Measurements from ENCODE around the gene CCNF.

CCNF gene

DNA sequence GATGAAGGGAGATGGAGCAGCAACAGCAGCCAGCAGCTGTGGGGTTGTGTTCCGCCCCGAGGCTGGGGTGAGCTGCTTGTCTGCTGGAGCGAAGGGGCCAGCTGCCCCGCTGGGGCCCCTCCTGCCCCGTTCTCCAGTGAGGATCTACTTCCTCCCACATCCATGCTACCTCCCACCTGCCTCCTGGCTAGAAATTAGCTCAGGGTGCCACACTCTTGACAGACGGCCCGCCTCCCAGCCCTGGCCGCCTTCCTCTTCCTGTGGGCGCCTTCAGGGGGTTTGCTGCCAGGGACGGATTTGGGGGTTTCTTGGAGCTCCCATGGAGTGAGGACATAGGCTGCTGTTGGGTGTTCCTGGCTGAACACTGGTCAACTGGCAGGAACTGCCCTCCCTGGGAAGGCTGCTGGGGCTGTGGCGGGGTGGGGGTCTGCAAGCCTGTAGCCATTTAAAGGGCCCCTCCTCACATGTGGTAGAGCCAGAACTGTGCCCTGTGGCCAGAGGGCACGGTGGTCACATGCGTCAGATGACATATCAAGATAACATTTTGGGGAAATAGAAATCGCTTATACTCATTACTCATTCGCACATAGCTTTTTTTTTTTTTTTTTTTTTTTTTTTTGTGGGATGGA is 58.8 kb downstream of the CCNF start:
- no peak for DNase-seq

DNA sequence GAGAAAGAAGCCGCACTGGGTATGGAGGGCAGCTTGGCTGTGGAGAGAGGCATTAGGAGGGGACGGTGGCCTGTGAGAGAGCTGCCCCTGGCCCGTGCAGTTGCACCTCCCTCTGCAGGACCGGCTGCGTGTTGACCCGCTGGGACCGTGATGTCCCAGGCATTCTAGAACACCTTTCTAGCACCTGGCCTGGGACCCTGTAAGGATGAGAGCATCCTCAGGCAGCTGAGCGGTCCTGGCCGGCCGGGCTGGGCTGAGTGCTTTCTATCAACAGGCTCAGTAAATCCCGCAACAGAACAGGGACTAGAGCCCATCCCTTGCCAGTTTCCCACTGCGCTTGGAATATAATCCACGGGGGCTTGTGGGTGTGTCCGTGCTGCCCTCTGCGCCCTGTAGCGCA is 60.3 kb downstream of the CCNF start:
- DNase-seq = no peak

DNA sequence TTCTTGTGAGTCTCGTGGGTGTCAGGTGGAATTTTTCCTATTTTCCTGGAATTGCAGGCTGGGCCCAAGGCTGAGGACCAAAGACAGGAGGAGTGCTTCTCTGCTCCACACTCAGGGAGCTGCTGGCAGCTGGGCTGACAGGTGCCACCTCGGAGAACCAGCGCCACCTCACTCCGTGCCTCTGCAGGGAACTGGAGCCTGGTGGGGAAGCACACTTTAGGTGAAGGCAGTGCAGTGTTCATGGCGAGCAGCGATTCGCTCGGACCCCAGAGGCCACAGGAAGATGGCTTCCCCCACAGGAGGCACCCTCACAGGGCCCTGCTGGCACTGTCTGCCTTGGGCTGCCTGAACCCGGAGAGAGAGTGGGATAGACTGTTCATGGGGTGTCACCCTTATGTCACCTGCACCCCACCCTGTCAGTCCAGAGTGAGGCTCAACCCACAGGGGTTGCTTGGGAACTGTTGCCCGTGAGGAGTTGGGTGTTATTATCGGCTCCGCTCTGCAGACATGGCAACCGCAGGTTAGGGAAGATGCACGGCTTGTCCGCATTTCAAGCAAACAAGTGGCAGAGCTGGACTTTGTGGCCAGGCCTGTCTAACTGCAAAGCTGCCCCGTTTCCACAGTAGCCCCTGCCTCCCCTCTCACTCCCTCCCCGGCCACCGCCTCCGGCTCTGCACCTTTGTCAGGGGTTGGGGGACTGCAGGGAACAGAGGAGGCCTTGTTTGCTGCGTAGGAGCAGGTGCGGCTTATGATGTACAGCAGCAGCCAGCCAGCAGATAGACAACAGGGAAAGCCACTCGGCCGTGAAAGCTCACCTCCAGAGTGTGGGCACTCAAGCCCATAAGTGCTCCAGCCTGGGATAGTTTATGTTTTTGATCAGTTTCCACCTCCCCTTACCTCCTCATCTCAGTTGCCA is 61.2 kb downstream of the CCNF start:
- DNase-seq = no peak

GRCh38 chr16:2492292-2492691 is 63.0 kb downstream of the CCNF start:
- DNase-seq = no peak

- DNase-seq = no peak
Observed at GRCh38 chr16:2493605-2494004, 64.4 kb downstream of the CCNF start.

- DNase-seq = no peak
Observed at GRCh38 chr16:2494616-2495015, 65.4 kb downstream of the CCNF start.

DNA sequence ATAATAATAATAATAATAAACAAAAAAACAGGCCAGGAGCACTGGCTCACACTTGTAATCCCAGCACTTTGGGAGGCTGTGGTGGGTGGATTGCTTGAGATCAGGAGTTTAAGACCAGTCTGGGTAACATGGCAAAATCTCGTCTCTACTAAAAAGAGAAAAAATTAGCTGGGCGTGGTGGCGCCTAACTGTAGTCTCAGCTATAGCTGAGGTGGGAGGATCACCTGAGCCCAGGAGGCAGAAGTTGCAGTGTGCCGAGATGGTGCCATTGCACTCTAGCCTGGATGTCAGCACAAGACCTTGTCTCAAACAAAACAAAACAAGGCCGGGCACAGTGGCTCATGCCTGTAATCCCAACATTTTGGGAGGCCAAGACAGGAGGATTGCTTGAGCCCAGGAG is 65.8 kb downstream of the CCNF start:
- no peak for DNase-seq

- no peak for DNase-seq
Observed at GRCh38 chr16:2496223-2497115, 67.2 kb downstream of the CCNF start.

DNA sequence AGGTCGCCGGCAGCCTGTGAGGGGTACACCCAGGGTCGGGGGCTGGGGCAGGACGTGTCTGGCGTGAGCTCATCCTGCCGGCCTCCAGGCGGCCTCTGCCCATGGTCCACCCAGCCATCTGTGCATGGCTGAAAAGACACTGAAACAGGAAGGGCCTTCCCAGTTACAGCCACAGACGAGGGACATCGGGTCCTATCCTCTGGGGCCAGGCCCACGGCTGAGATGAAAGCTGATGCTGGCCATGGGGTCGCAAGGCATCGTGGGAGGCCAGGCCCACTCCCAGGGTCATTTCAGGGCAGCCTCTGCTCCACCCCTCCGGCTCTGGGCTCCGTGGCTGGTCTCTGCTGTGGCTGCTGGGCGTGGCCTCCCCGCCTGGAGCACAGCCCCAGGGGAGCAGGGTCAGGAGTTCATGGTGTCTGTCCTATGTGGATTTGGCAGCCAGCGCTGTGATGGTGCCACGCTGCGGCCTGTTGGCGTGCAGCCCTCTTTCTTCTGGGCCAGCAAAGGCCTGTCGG is 67.9 kb downstream of the CCNF start:
- no peak for DNase-seq

DNA sequence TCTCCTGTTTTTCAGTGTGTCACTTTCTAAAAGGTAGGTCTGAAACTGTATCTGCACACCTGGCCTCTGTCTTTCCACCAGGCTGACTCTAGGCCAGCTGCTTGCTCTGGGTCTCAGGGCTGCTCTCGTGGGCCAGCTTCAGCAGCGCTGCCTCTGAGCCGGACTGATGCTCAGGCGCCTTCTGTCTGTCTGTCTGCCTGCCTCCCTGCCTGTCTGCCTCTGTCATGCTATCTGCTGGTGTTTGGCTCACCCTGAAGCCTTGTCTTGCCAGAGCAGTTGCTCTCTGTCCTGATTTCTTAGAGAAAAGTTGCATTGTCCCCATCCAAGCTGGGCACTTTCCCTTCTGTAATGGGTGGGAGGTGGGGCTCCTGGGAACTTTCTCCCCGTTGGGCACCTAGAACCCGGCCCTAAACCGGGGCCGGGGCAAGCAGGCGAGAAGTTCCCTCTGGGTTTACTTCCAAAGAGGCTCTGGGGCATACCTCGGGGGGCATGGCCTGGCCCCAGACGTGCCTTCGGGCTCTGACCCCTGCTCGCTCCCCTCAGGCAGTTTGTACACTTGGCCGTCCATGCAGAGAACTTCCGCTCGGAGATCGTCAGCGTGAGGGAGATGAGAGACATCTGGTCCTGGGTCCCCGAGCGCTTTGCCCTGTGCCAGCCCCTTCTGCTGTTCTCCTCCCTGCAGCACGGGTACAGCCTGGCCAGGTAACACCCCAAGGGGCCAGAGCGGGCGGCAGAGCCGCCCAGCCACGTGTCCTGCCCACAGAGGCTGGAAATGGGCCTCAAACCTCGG is 68.6 kb downstream of the CCNF start:
- no peak for DNase-seq

GRCh38 chr16:2498531-2499253 is 69.4 kb downstream of the CCNF start:
- no peak for DNase-seq

- no peak for DNase-seq
Observed at GRCh38 chr16:2499454-2499853, 70.2 kb downstream of the CCNF start.

- no peak for DNase-seq
Observed at GRCh38 chr16:2499890-2500429, 70.7 kb downstream of the CCNF start.

DNA sequence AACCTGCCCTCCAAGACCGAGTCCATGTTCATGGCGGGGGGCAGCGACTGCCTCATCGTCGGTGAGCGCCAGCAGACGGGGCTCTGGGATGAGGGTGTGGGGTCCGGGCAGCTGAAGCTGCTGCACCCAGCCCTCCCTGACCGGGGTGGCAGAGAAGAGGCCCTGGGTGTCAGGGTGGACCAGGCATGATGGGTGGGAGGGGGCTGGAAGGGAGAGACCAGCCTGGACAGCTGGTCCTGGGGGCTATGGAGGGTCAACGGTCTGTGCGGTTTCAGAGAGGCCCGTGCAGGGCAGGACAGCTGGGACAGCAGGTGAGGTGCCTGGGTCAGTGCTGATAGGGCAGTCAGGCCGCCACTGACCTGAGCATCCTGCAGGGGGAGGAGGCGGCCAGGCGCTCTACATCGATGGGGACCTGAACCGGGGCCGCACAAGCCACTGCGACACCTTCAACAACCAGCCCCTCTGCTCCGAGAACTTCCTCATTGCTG is 71.2 kb downstream of the CCNF start:
- no peak for DNase-seq

DNA sequence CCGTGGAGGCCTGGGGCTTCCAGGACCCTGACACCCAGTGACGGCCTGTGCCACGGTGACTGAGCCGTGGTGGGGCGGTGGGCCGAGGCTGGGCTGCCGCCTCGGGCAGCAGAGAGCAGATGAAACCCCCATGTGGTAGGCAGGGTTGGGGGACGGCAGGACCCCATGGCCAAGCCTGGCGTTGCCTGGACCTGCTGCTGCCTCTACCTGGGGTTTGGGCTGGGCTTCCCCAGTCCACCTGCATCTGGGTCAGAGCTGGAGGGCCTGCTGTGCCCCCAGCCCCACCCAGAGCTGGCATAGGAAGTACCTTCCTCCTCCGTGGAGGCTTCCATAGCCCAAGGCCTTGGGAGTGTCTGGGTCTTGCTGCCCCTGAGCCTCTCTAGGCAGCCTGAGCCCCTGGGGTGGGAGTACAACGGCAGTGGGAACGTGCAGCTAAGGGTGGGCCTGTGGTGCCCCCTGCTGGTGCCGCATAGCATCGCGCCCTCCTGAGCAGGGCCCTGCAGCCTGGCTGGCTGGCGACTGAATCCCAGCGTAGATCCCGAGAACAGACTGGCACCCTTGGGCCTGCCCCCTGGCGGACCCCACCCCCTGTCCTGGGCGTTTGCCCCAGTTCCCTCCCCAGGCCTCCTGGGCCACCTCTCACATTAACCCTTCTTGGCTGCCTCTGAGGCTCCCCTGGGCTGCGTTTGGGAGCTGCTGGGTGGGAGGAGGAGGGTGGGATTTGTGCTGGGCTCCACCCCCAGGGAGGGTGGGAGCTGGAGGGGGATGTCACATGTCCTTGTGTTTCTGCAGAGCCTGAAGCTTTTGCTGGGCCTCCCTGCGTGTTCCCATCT is 71.9 kb downstream of the CCNF start:
- DNase-seq = no peak

DNA sequence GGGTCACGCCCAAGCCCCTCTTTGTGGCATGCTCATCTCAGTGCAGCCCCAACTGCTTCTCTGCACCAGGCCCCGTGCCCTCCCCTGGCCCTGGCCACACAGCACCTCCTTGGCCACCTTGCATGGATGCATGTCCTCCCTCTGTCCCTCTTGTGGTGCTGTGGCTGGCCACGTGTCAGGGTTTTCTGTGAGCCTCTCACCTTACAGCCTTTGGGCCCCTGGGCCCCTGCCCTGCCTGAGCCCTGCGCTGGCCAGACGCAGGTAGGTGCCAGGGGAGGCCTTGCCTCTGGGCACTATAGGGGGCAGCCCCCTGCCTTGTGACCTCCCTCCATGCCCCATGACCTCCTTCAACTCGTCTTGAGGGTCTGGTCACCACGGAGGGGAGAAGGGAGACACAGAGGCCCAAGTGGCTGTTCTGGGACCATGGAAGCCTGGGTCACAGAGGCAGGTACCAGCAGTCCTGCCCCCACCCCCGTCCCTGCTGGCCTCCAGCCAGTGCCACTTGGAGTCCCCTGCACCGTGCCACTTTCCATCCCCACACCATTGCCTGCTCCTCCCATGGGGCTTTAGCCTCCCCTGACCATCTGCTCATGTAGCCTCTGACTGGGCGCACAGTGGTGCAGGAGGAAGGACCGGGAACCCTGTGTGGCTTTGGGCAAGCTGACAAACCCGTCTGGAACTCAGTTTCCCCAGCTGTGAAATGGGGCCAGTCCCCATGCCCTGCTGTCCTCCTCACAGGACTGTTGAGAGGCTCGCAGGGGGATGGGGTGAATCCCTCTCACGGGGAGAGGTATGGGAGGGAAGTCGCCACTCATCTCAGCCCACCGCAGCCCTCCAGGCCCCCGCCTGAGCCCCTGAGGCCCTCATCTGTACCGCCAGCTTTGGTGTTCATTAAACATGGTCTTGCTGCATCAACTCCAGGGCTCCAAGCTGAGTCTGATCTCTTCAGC is 73.0 kb downstream of the CCNF start:
- no peak for DNase-seq

GRCh38 chr16:2505695-2506094 is 76.4 kb downstream of the CCNF start:
- no peak for DNase-seq

GRCh38 chr16:2507052-2507659 is 77.9 kb downstream of the CCNF start:
- no peak for DNase-seq

GRCh38 chr16:2507665-2508064 is 78.4 kb downstream of the CCNF start:
- DNase-seq = no peak

All from NCI-H1048 (cell line).